ENCODE results near the gene PFDN2. TPM values are rescaled to one million over a fixed set of nuclear protein-coding genes. Genes with fewer than 3 reads are reported as not detected.

Gene PFDN2
- total and polyA plus RNA-seq, 2 of the 4 experiments (the other 2 are of a cell fraction), result 62.4 to 179 TPM

DNA sequence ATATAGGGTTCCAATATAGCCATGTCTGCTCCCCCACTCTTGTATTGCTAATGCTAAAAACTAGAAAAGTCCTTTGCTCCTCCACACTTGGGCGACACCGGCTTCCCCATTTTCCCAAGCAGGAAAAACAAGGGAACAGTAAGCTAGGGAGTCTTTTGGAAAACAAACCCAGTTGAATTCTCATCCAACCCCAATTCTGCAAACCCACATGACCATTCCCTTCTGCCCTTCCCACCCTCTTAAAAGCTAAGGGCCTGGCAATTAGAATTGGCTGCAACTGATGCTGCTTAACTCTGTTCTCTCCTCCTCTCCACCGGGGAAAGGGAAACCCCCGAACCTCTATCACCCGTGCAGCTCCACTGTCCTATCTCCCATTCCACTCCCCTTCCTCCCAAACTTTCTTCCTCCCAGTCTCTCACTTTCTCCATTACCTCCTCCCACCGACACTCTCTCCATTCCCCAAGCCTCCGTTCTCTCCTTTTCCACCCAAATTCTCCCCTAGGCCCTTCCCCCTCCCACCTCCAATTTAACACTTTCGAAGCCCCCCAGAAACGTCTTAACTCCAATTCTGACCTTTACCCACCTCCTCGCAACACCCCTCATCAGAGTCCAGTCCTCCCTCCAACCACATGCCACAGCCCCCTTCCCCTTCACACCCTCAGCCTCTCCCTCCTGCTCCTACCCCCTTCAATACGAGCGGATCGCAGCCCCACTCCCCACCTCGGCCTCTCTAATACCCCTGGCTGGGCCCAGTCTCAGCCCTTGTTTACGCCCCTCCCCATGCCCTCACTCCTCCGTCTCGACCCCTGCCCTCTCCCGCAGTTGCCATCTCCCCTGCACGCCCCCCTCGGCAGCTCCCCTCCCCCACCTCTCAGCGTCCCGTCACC is 13.9 kb upstream of the PFDN2 start:
- Histone ChIP-seq H2BK15ac (ENCODE audit: low read depth, low read length) (peak overlapping the region; percentile 10; the same call in 1 of the 3 replicates), H3K27ac (ENCODE audit: insufficient read depth, low read length) (peak overlapping the region; percentile 90), H4K91ac (ENCODE audit: insufficient read depth, low read depth, low read length) (peak overlapping the region; percentile 81), H3K18ac (ENCODE audit: low read depth, low read length) (peak overlapping the region; percentile 80), H4K5ac (ENCODE audit: low read depth, low read length) (peak overlapping the region; percentile 79), H3K9ac (ENCODE audit: low read depth, low read length) (peak overlapping the region; percentile 93), H3K4me2 (ENCODE audit: low read depth, low read length) (peak overlapping the region; percentile 96), H4K8ac (ENCODE audit: low read depth in 2 of 2, low read length in 2 of 2) (peak overlapping the region; percentile 44 to 90), H3K79me1 (ENCODE audit: low read depth in 1 of 2, low read length in 2 of 2) (peaks cover 25 to 81% of the 10 kb centered on the region in 2 experiments), H2AK9ac (replicated peaks; ENCODE audit: low read depth, low read length, poor library complexity) (peak overlapping the region; percentile 99), H3K23ac (ENCODE audit: low read depth, low read length) (peak overlapping the region; percentile 57), H2AFZ (replicated peaks; ENCODE audit: low read length, poor library complexity) (peak overlapping the region; percentile 91), H2BK20ac (ENCODE audit: low read depth, low read length) (no peak overlapping the region), H3K4ac (ENCODE audit: low read depth, low read length) (peak overlapping the region; percentile 97), H3K36me3 (ENCODE audit: control insufficient read depth, insufficient read depth, low read length) (peaks cover 15% of the 10 kb centered on the region), H2BK120ac (ENCODE audit: low read depth, low read length) (peak overlapping the region; percentile 63), H3K27me3 (ENCODE audit: control insufficient read depth, insufficient read depth, low read length) (no peaks in the 10 kb centered on the region), H3K14ac (replicated peaks; ENCODE audit: low read depth, low read length) (peak overlapping the region; percentile 88), H4K20me1 (ENCODE audit: insufficient read depth, low read length) (no peaks in the 10 kb centered on the region), H2AK5ac (ENCODE audit: low read depth, low read length) (peak overlapping the region; percentile 90), H2BK5ac (ENCODE audit: low read depth, low read length, poor library complexity, severe bottlenecking) (peak overlapping the region; percentile 87), H3K9me1 (ENCODE audit: insufficient read depth, low read length) (peaks cover 5% of the 10 kb centered on the region), H3K4me1 (ENCODE audit: control insufficient read depth, insufficient read depth, low read length) (no peaks in the 10 kb centered on the region; the same call in 1 of the 2 replicates), H3K9me3 (ENCODE audit: control insufficient read depth, insufficient read depth, low read length) (no peaks in the 10 kb centered on the region), H3K4me3 (ENCODE audit: insufficient read depth, low read depth, low read length) (peak overlapping the region; percentile 72), H3K56ac (ENCODE audit: extremely low read depth, insufficient read depth, low read length) (peak overlapping the region; percentile 24; the same call in 1 of the 2 replicates)
- WGBS, 2 experiments (ENCODE audit: extremely low coverage in 2 of 2, insufficient read length in 1 of 2), result 0% methylated on average over 4 of the region's 22 CpGs; no CpG with 5 or more reads in 1 of the 2 experiments
- ChIA-PET POLR2A (ENCODE audit: unreplicated experiment) (interaction anchor here (0.6 to 1.5 kb wide), 3 partner anchors 10 to 94 kb away, joined by 6 to 9 read pairs (median 8); partner anchors contain the start of genes NIT1 and PFDN2), CTCF (no interaction called here)
- intact Hi-C loops (cut with micrococcal nuclease) (loop anchor here (1.0 kb wide), 1 partner anchor 13 kb away; the partner anchor contains the start of genes NIT1 and PFDN2), dilution Hi-C loops (cut with HindIII; ENCODE audit: low sequenced_read_pairs, unreplicated experiment) (no loop called here), in situ Hi-C loops (cut with MboI; ENCODE audit: low sequenced_read_pairs) (no loop called here)
- DNase-seq, result peak; percentile 24
- BruUV-seq (replicated peaks), result no TSS peak
- peak; percentile 6; the same call in 1 of the 2 replicates for ATAC-seq (ENCODE audit: low read depth)
- TF ChIP-seq CEBPB (IDR thresholded peaks at IDR 0.05; ENCODE audit: low read depth, low read length), result no peak
- no peak for TF ChIP-seq FOS (IDR thresholded peaks at IDR 0.05; ENCODE audit: low read depth, low read length)
- TF ChIP-seq RCOR1 (IDR thresholded peaks at IDR 0.05; ENCODE audit: insufficient replicate concordance, low read length), result no peak
- TF ChIP-seq RFX5 (IDR thresholded peaks at IDR 0.05; ENCODE audit: low read depth, low read length), result no peak
- no peak for TF ChIP-seq MAZ (IDR thresholded peaks at IDR 0.05; ENCODE audit: borderline replicate concordance, low read depth, low read length)
- no peak for TF ChIP-seq MAFK (IDR thresholded peaks at IDR 0.05; ENCODE audit: low read depth, low read length)
- TF ChIP-seq RAD21 (IDR thresholded peaks at IDR 0.05; ENCODE audit: low read length), result no peak
- no peak for TF ChIP-seq POLR2A (IDR thresholded peaks at IDR 0.05; ENCODE audit: low read depth, low read length)
